H1 (cell line): Measurements from ENCODE around the gene HEXIM2. TPM values are rescaled to one million over a fixed set of nuclear protein-coding genes. Genes with fewer than 3 reads are reported as not detected.

Experiments
- CTCF ChIA-PET: fragments of 300-600 bp; sonication (Branson Sonifier 250); formaldehyde crosslinking; loops from one replicate; lab custom pipeline; 2021; ENCODE audit not compliant: partially characterized antibody; lab: Charles Lee
- POLR2A ChIA-PET: fragments of 300-600 bp; sonication (Branson Sonifier 250); formaldehyde crosslinking; loops from one replicate; lab custom pipeline; 2021; ENCODE audit warnings: inconsistent platforms; ENCODE audit not compliant: partially characterized antibody; lab: Charles Lee
- DNase-seq, 2 experiments: peaks; one replicate each; pipeline versions ENCODE4 v3.0.0 to v3.0.0-alpha.2; 2010 to 2022; ENCODE audit warnings: low spot score in 2 of 2, low read depth in 1 of 2, mixed read lengths in 1 of 2
- FAIRE-seq: peaks from 2 replicates; lab custom pipeline; 2011; peaks lifted over from hg19 to GRCh38; lab: Jason Lieb, UNC
- H2AFZ ChIP-seq: 2 replicates; pipeline ENCODE4 v1.8.1; 2012; ENCODE audit warnings: low read length, inconsistent platforms
- H2AK5ac ChIP-seq: 2 replicates; pipeline ENCODE4 v1.6.1; 2013; ENCODE audit warnings: low read depth, low read length
- H2BK120ac ChIP-seq: replicated peaks from 2 replicates; pipeline ENCODE3; 2013; ENCODE audit warnings: low read depth, low read length, inconsistent platforms
- H2BK12ac ChIP-seq: 2 replicates; pipeline ENCODE4 v1.6.1; 2013; ENCODE audit warnings: low read depth, low read length
- H2BK15ac ChIP-seq: 2 replicates; pipeline ENCODE4 v1.6.1; 2013; ENCODE audit warnings: low read length
- H2BK20ac ChIP-seq: 2 replicates; pipeline ENCODE4 v1.6.1; 2013; ENCODE audit warnings: low read length
- H2BK5ac ChIP-seq: 2 replicates; pipeline ENCODE4 v1.6.1; 2013; ENCODE audit warnings: low read depth, low read length
- H3K14ac ChIP-seq: 2 replicates; pipeline ENCODE4 v1.6.1; 2013; ENCODE audit warnings: inconsistent platforms; ENCODE audit not compliant: insufficient read length
- H3K18ac ChIP-seq: 2 replicates; pipeline ENCODE4 v1.6.1; 2013; ENCODE audit warnings: low read length; ENCODE audit errors: extremely low read depth
- H3K23ac ChIP-seq: 2 replicates; pipeline ENCODE4 v1.6.1; 2013; ENCODE audit warnings: inconsistent platforms; ENCODE audit not compliant: insufficient read length
- H3K23me2 ChIP-seq: 2 replicates; pipeline ENCODE4 v1.6.1; 2013; ENCODE audit warnings: low read depth, low read length
- H3K27ac ChIP-seq: 2 replicates; pipeline ENCODE4 v1.6.1; 2011; ENCODE audit warnings: low read depth, low read length, inconsistent platforms
- H3K27me3 ChIP-seq, 4 experiments: replicated peaks in 1 of 4; 1 replicate in 1 of 4; 2 replicates in 3 of 4; pipeline versions ENCODE4 v1.6.1 to v1.8.1; 2011 to 2013; ENCODE audit warnings: low read length in 3 of 4, mild to moderate bottlenecking in 3 of 4, inconsistent platforms in 2 of 4, mixed read lengths in 2 of 4, moderate library complexity in 1 of 4; ENCODE audit not compliant: control insufficient read depth in 3 of 4, insufficient read depth in 3 of 4; ENCODE audit errors: extremely low read depth in 1 of 4
- H3K36me3 ChIP-seq, 4 experiments: 2 replicates each; pipeline versions ENCODE4 v1.6.1 to v1.8.1; 2011 to 2013; ENCODE audit warnings: mild to moderate bottlenecking in 4 of 4, low read length in 3 of 4, moderate library complexity in 2 of 4, control low read depth in 1 of 4, inconsistent platforms in 1 of 4; ENCODE audit not compliant: insufficient read depth in 4 of 4, control insufficient read depth in 2 of 4
- H3K4ac ChIP-seq: replicated peaks from 2 replicates; pipeline ENCODE3; 2013; ENCODE audit warnings: low read length, low read depth, mixed read lengths, inconsistent platforms; ENCODE audit not compliant: insufficient read length
- H3K4me1 ChIP-seq, 4 experiments: replicated peaks in 1 of 4; 1 replicate in 1 of 4; 2 replicates in 3 of 4; pipeline versions ENCODE4 v1.6.1 to v1.8.1; 2011 to 2013; ENCODE audit warnings: low read length in 3 of 4, inconsistent platforms in 2 of 4, mixed read lengths in 1 of 4; ENCODE audit not compliant: insufficient read depth in 4 of 4, control insufficient read depth in 3 of 4
- H3K4me2 ChIP-seq, 2 experiments: 2 replicates each; pipeline versions ENCODE4 v1.6.1 to v1.8.1; 2011 to 2013; ENCODE audit warnings: low read depth in 2 of 2, low read length in 2 of 2, control low read depth in 1 of 2, inconsistent platforms in 1 of 2, mild to moderate bottlenecking in 1 of 2; ENCODE audit not compliant: insufficient read depth in 1 of 2
- H3K4me3 ChIP-seq, 4 experiments: fragments of 200-600, 300-600 bp in 1 of 4; sonication (generic), shearing (Covaris generic), sonication (Bioruptor Twin) in 1 of 4; 2 replicates each; pipeline versions ENCODE4 v1.5.1 to v1.8.1; 2011 to 2016; ENCODE audit warnings: low read length in 4 of 4, low read depth in 3 of 4, control low read depth in 2 of 4, inconsistent platforms in 2 of 4, mild to moderate bottlenecking in 2 of 4, mixed read lengths in 1 of 4, moderate library complexity in 1 of 4; ENCODE audit not compliant: insufficient read depth in 2 of 4; ENCODE audit errors: extremely low read depth in 1 of 4
- H3K56ac ChIP-seq: replicated peaks from 2 replicates; pipeline ENCODE3; 2013; ENCODE audit warnings: low read depth, mild to moderate bottlenecking, mixed read lengths, low read length, inconsistent platforms; ENCODE audit not compliant: insufficient read length
- H3K79me1 ChIP-seq: 2 replicates; pipeline ENCODE4 v1.6.1; 2013; ENCODE audit warnings: low read depth, low read length, control low read depth
- H3K79me2 ChIP-seq, 2 experiments: 2 replicates each; pipeline versions ENCODE4 v1.6.1 to v1.8.1; 2012 to 2013; ENCODE audit warnings: low read length in 2 of 2, mild to moderate bottlenecking in 2 of 2, inconsistent platforms in 1 of 2; ENCODE audit not compliant: insufficient read depth in 2 of 2, control insufficient read depth in 1 of 2
- H3K9ac ChIP-seq, 4 experiments: replicated peaks in 1 of 4; 1 replicate in 1 of 4; 2 replicates in 3 of 4; pipeline versions ENCODE4 v1.6.1 to v1.8.1; 2011 to 2013; ENCODE audit warnings: low read depth in 3 of 4, low read length in 3 of 4, control low read depth in 2 of 4, mild to moderate bottlenecking in 2 of 4, moderate library complexity in 2 of 4, inconsistent platforms in 1 of 4; ENCODE audit errors: extremely low read depth in 1 of 4
- H3K9me3 ChIP-seq, 2 experiments: 2 replicates each; pipeline versions ENCODE4 v1.6.1 to v1.8.1; 2012 to 2013; ENCODE audit warnings: mild to moderate bottlenecking in 2 of 2, moderate library complexity in 2 of 2, control low read depth in 1 of 2, inconsistent platforms in 1 of 2, low read depth in 1 of 2, low read length in 1 of 2, mixed read lengths in 1 of 2; ENCODE audit not compliant: insufficient read depth in 2 of 2
- H4K20me1 ChIP-seq, 2 experiments: replicated peaks in 1 of 2; 2 replicates each; pipeline versions ENCODE3 to v1.8.1; 2011 to 2013; ENCODE audit warnings: inconsistent platforms in 2 of 2, low read length in 2 of 2, mild to moderate bottlenecking in 1 of 2; ENCODE audit not compliant: insufficient read depth in 2 of 2, control insufficient read depth in 1 of 2
- H4K5ac ChIP-seq: 2 replicates; pipeline ENCODE4 v1.6.1; 2013; ENCODE audit warnings: low read length, low read depth, mixed read lengths, inconsistent platforms; ENCODE audit not compliant: insufficient read length
- H4K8ac ChIP-seq: 2 replicates; pipeline ENCODE4 v1.8.0; 2013; ENCODE audit warnings: mild to moderate bottlenecking, moderate library complexity, low read length, inconsistent platforms; ENCODE audit not compliant: insufficient read depth; ENCODE audit errors: extremely low read depth
- H4K91ac ChIP-seq: replicated peaks from 2 replicates; pipeline ENCODE3; 2013; ENCODE audit warnings: low read length, mixed read lengths, inconsistent platforms; ENCODE audit not compliant: insufficient read length
- BRCA1 ChIP-seq: IDR thresholded peaks from 2 replicates; pipeline ENCODE4 v1.6.1; 2012; ENCODE audit warnings: low read depth, low read length, improper control_type of control experiment
- CEBPB ChIP-seq: IDR thresholded peaks from 2 replicates; pipeline ENCODE4 v1.6.1; 2012; ENCODE audit warnings: low read depth, low read length
- WGBS, 2 experiments: shearing (Covaris generic) in 1 of 2; methylation state at CpG; one replicate each; pipeline versions ENCODE4 v1.1.6 to v1.1.7; 2013 to 2015; ENCODE audit warnings: low lambda C conversion rate in 2 of 2, mixed read lengths in 2 of 2, inconsistent platforms in 1 of 2, low coverage in 1 of 2, missing lambda C conversion rate in 1 of 2; ENCODE audit not compliant: insufficient replicate concordance in 2 of 2, insufficient coverage in 1 of 2, insufficient read length in 1 of 2; ENCODE audit errors: extremely low coverage in 1 of 2, missing lambda C conversion rate in 1 of 2; 5-methylcytosine and 5-hydroxymethylcytosine counted together
- polyA plus RNA-seq, 7 experiments: library from polyadenylated mRNA; depleted of rRNA in 3 of 7; stranded (reverse) in 5 of 7; unstranded in 2 of 7; fragments of >200 nt in 5 of 7; fragments of 200-250 nt in 2 of 7; gene quantifications; 1 replicate in 5 of 7; 2 replicates in 1 of 7; 4 replicates in 1 of 7; pipeline versions ENCODE4 v1.2.1 to v1.2.3, GENCODE V29; 2011 to 2013; ENCODE audit warnings: missing spikeins in 2 of 7, mixed read lengths in 2 of 7
- total RNA-seq: library from RNA; stranded (reverse); fragmentation: NEBNext Ultra II Directional; extraction: Animal tissue kit (Norgen Biotek cat#: 25700); gene quantifications from 2 replicates; pipeline ENCODE4 v1.2.1, GENCODE V29; 2021

Gene HEXIM2
- total and polyA plus RNA-seq, 2 of the 8 experiments (the other 6 are each of a cell fraction or from before 2014, with no cell fraction given) = 7.5 to 13.2 TPM

DNA sequence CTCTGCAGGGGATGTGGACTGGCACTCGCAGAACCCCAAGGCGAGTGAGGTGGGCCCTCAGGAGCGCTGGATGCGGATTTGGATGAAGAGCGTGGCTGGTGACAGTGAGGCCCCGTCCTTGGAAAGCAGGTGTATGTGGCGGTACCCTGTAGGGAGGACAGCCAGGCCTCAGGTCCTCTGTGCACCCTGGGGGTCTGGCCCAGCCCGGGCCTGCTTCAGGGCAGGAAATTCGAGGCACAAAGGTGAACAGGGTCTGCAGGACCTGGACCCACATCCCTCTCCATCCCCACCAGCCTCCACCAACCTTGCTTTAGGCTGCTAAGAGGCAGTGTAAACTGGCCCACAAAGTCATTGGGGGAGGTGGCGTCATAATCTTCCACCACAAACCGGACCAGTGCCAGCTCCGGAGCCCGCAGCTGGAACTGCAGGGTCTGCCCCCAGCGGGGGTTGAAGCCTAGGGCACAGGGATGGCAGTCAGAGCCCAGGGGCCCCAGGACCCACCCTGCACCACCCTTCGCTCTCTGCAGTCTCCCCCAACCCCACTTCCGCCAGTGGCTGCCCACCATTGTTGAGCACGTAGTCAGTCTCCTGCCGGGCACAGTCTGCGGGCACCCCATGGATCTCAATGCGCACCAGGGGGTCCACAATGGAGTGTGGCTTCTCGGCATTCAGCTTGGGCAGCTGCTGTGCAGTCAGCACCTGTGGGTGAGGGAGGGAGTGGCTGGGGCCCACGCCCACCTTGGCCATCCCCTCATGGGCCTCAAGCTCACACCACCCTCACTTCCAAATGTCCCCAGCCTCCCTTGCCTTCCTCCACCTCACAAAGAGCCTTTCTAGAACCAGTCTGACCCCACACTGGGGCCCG is 48.9 kb upstream of the HEXIM2 start:
- Histone ChIP-seq H2AK5ac (no peak overlapping the region), H3K23me2 (no peaks in the 10 kb centered on the region), H4K8ac (peak overlapping the region; percentile 60; the same call in 1 of the 2 replicates), H2AFZ (no peak overlapping the region), H2BK5ac (peak overlapping the region; percentile 44), H3K36me3 (peaks cover 4 to 14% (median 5%) of the 10 kb centered on the region in 4 experiments; a peak in 4 of 8 replicates), H3K9ac (no peak overlapping the region), H3K18ac (no peak overlapping the region), H3K9me3 (no peaks in the 10 kb centered on the region), H4K20me1 (peaks cover 4 to 5% of the 10 kb centered on the region in 2 experiments), H3K4me3 (no peak overlapping the region), H3K27me3 (no peaks in the 10 kb centered on the region), H3K4me2 (no peak overlapping the region), H2BK20ac (no peak overlapping the region), H3K23ac (no peak overlapping the region), H4K5ac (no peak overlapping the region), H2BK120ac (no peak overlapping the region), H3K4me1 (peaks cover 0 to 9% (median 4%) of the 10 kb centered on the region in 4 experiments; a peak in 3 of 7 replicates), H3K4ac (no peak overlapping the region), H2BK12ac (0 out of 2 replicates have a peak overlapping the region, but pooled peaks have one; percentile 9), H3K27ac (no peak overlapping the region), H2BK15ac (no peak overlapping the region), H3K79me1 (no peaks in the 10 kb centered on the region; the same call in 1 of the 2 replicates), H3K14ac (no peak overlapping the region), H4K91ac (no peak overlapping the region), H3K79me2 (no peaks in the 10 kb centered on the region), H3K56ac (no peak overlapping the region)
- DNase-seq (no peak), FAIRE-seq (no peak)
- ChIA-PET CTCF (interaction anchor here (1.2 to 2.4 kb wide), 7 partner anchors 7 to 193 kb away, joined by 3 to 25 read pairs (median 5); partner anchors contain the start of gene ACBD4), POLR2A (interaction anchor here (1.1 to 1.2 kb wide), 2 partner anchors 14 to 92 kb away, joined by 4 to 7 read pairs; no protein-coding TSS in a partner anchor)
- 85% methylated on average over 23 of the region's 23 CpGs; no CpG with 5 or more reads in 1 of the 2 experiments for WGBS, 2 experiments
- TF ChIP-seq CEBPB = no peak
- TF ChIP-seq BRCA1 = no peak
